Lower leg skin (tissue), 4 donors: ENCODE measurements around the gene CPTP. TPM values are rescaled to one million over a fixed set of nuclear protein-coding genes. Genes with fewer than 3 reads are reported as not detected.

Source experiments
- DNase-seq, 2 donors: peaks; one replicate each; pipeline ENCODE4 v3.0.0-alpha.2; 2019; ENCODE audit warnings: low spot score in 2 of 2
- H3K4me3 ChIP-seq: fragments of 200-600 bp; sonication (generic); 2 replicates; pipeline ENCODE4 v1.5.1; 2017; ENCODE audit warnings: mild to moderate bottlenecking, low read depth; ENCODE audit not compliant: poor library complexity, severe bottlenecking
- CTCF ChIP-seq, 3 donors: fragments of 450-650 bp; IDR thresholded peaks; one replicate each; pipeline ENCODE4 v1.5.1; 2016; ENCODE audit warnings: antibody characterized with exemption in 3 of 3, mild to moderate bottlenecking in 3 of 3, moderate library complexity in 2 of 3
- POLR2A ChIP-seq, 2 donors: fragments of 450-650 bp; IDR thresholded peaks; one replicate each; pipeline ENCODE4 v1.6.1; 2016 to 2017; ENCODE audit warnings: antibody characterized with exemption in 2 of 2, mild to moderate bottlenecking in 1 of 2, moderate library complexity in 1 of 2
- WGBS, 2 donors: methylation state at CpG; one replicate each; pipeline ENCODE4 v1.1.5; 2018; 5-methylcytosine and 5-hydroxymethylcytosine counted together
- intact Hi-C: fragments of 100-400 bp; cut with DNase I; formaldehyde crosslinking; loops from one replicate; pipeline ENCODE4 v1.15.0; 2023; ENCODE audit warnings: low total_unique reads
- total RNA-seq, 4 donors: library from RNA; depleted of rRNA; stranded (reverse); fragments of >200 nt; gene quantifications; one replicate each; pipeline ENCODE4 v1.1.0, GENCODE V29; 2016

CPTP gene
- total RNA-seq, 4 donors from 2014 or later = 51.0 to 62.9 (median 57.4) TPM

GRCh38 chr1:1353389-1354151 is 29.0 kb downstream of the CPTP start:
- no peak overlapping the region for H3K4me3 ChIP-seq
- intact Hi-C loops = no loop called here
- TF ChIP-seq CTCF (IDR thresholded peaks at IDR 0.05) = no peak
- no peak for TF ChIP-seq POLR2A (IDR thresholded peaks at IDR 0.05)
- 23 to 33% methylated on average over 23 to 28 of the region's 28 CpGs for WGBS, 2 donors
- no peak for DNase-seq

DNA sequence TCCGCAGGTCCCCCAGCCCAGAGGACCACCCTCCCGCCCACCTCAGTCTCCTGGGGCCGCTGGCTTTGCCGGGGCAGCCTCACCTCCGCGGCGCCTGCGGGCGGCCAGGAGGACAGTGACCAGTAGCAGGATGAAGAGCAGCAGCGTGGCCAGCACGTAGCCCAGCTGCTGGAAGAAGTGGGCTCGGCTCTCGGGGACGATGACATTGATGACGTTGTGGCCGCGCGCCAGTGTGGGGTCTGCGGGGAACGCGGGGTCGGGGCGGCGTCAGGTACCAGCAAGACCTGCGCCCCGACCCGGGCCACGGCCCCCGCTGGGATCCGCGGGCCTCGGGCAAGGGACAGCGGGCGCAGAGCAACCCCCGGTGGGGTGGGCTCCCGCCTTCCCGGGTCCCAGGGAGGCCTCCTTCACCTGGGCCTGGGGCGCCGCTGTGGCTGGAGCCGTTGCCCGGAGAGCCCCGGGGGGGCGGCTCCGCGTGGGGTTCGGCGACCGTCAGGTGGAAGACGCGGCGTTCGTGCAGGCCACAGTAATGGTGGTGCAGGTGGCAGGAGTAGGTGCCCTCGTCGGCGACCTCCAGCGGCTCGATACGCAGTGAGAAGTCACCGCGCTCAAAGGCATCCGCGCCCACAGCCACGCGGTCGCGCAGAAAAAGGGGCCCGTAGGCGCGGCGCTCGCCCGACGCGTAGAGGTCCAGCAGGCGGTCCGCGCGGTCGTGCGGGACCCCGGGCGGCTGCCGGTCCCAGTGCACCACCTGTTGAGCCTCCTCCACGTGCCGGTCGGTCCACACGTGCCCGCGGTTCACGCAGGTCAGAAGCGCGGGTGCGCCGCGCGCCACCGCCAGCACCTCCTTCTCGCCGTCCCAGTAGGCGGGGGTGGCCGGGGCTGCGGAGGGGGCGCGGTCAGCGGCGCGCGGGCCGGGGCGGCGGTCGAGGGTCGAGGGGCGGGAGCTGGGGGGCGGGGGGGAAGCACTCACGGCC is 30.0 kb downstream of the CPTP start:
- WGBS, 2 donors = 61 to 75% methylated on average over 14 to 58 of the region's 116 CpGs
- intact Hi-C loops = no loop called here
- H3K4me3 ChIP-seq = no peak overlapping the region
- TF ChIP-seq POLR2A (IDR thresholded peaks at IDR 0.05) = no peak
- no peak for TF ChIP-seq CTCF (IDR thresholded peaks at IDR 0.05)
- DNase-seq = no peak

- TF ChIP-seq POLR2A (IDR thresholded peaks at IDR 0.05) (no peak), CTCF (IDR thresholded peaks at IDR 0.05) (no peak)
- intact Hi-C loops = no loop called here
- WGBS, 2 donors = 1 to 2% methylated on average over 16 to 25 of the region's 52 CpGs
- DNase-seq = no peak
- H3K4me3 ChIP-seq = no peak overlapping the region
These were observed 30.8 kb downstream of the CPTP start for GRCh38 chr1:1355416-1355815.

DNA sequence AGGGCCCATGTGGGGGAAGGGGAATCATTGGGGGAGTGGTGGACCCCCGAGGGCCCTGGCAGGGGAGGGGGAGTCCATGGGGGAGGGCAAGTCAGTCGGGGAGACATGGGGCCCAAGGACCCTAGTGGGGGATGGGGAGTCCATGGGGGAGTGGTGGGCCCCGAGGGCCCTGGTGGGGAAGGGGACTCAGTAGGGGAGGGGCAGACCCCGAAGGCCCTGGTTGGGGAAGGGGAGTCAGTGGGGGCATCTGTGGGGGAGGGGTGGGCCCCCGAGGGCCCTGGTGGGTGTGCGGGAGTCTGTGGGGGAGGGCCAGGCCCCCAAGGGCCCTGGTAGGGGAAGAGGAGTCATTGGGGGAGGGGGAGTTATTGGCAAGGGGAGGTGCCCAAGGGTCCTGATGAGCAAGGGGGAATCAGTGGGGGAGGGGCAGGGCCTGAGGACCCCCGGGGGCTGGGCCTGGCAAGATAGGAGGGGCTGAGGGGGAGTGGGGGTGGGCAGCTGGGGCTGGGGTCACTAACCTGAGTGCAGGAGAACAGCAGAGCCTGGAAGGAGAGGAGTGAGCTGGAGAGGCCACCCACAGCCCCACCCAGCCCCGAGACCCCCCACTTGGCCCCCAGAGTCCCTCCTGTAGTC is 31.7 kb downstream of the CPTP start:
- 32 to 44% methylated on average over 8 of the region's 8 CpGs for WGBS, 2 donors
- intact Hi-C loops = no loop called here
- no peak overlapping the region for H3K4me3 ChIP-seq
- DNase-seq = no peak
- TF ChIP-seq CTCF (IDR thresholded peaks at IDR 0.05) (no peak), POLR2A (IDR thresholded peaks at IDR 0.05) (no peak)

- WGBS, 2 donors = 51 to 53% methylated on average over 13 to 21 of the region's 26 CpGs
- no peak for TF ChIP-seq POLR2A (IDR thresholded peaks at IDR 0.05)
- no peak for TF ChIP-seq CTCF (IDR thresholded peaks at IDR 0.05)
- DNase-seq = no peak
- H3K4me3 ChIP-seq = peak overlapping the region; percentile 36
- intact Hi-C loops = no loop called here
These were observed 32.3 kb downstream of the CPTP start for GRCh38 chr1:1356796-1357401.
